ENCODE data around the gene C8G.

The C8G gene

DNA sequence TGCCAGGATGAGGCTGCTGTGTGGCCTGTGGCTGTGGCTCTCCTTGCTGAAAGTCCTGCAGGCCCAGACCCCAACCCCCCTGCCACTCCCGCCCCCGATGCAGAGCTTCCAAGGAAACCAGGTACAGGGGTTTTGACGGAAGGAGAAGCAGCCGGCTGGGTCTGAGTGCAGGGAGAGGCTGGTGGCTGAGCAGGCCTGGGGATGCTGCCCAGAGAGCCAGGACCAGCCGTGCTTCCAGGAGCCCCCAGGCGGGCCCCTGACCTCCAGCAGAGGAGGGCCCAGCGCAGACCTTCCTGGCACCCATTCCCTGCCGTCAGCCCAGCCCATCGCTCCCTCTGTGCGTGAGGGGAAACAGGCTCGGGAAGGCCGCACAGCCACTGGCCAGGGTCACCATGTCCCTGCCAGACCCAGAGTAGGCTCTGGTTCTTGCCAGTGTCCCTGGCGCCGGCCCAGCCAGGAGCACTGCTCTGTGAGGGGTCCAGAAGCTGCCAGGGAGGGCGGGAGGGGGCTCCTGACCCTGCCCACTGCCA lies 7.3 kb downstream of the C8G start:
- TF ChIP-seq LEF1 (IDR thresholded peaks at IDR 0.05; ENCODE audit: borderline replicate concordance), result no peak
- no peak for DNase-seq (ENCODE audit: extremely low spot score)
- ChIA-PET CTCF (no interaction called here), POLR2A (interaction anchor here (0.7 kb wide), 1 partner anchor 40 kb away, joined by 3 read pairs; no protein-coding TSS in a partner anchor)

DNA sequence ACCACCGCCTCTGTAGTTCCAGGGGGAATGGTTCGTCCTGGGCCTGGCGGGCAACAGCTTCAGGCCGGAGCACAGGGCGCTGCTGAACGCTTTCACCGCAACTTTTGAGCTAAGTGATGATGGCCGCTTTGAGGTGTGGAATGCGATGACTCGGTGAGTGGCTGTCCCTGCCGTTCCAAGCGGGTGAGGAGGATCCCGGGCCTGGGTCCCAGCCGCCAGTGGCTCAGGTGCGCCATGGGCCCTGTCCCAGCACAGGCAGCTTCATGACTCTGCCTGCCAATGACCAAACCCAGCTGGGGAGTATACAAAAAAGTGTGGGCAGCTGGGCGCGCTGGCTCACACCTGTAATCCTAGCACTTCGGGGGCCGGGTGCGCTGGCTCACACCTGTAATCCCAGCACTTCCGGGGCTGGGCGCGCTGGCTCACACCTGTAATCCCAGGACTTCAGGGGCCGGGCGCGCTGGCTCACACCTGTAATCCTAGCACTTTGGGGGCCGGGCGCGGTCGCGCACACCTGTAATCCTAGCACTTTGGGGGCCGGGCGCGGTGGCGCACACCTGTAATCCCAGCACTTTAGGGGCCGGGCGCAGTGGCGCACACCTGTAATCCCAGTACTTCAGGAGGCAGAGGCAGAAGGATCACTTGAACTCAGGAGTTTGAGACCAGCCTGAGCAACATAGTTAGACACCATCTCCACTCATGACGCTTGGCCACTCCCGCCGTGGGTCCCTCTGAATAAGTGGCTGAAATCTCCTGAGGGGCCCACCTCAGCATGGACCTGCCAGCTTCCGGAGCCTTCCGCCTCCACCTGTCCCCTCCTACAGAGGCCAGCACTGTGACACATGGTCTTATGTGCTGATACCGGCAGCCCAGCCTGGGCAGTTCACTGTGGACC lies 8.1 kb downstream of the C8G start:
- ChIA-PET CTCF (no interaction called here), POLR2A (interaction anchor here (0.7 kb wide), 1 partner anchor 39 kb away, joined by 3 read pairs; no protein-coding TSS in a partner anchor)
- DNase-seq (ENCODE audit: extremely low spot score), result no peak
- TF ChIP-seq L3MBTL2 (conservative IDR thresholded peaks at IDR 0.05) (no peak), SUZ12 (IDR thresholded peaks at IDR 0.05) (no peak), ARNT (IDR thresholded peaks at IDR 0.05) (no peak), TARDBP (IDR thresholded peaks at IDR 0.05) (no peak), FOXM1 (IDR thresholded peaks at IDR 0.05; ENCODE audit: borderline replicate concordance) (no peak), NFRKB (IDR thresholded peaks at IDR 0.05) (no peak), BHLHE40 (IDR thresholded peaks at IDR 0.05; ENCODE audit: borderline replicate concordance) (no peak), HDGF (IDR thresholded peaks at IDR 0.05; ENCODE audit: borderline replicate concordance) (no peak), ZNF384 (IDR thresholded peaks at IDR 0.05) (no peak), CTBP1 (IDR thresholded peaks at IDR 0.05; ENCODE audit: borderline replicate concordance) (no peak), SP1 (IDR thresholded peaks at IDR 0.05) (no peak)

GRCh38 chr9:136953771-136954269 lies 8.8 kb downstream of the C8G start:
- TF ChIP-seq HDGF (IDR thresholded peaks at IDR 0.05; ENCODE audit: borderline replicate concordance), result no peak
- TF ChIP-seq FOXA1 (IDR thresholded peaks at IDR 0.05), result no peak
- no peak for TF ChIP-seq L3MBTL2 (conservative IDR thresholded peaks at IDR 0.05)
- TF ChIP-seq ARNT (IDR thresholded peaks at IDR 0.05), result no peak
- TF ChIP-seq FOXK2 (IDR thresholded peaks at IDR 0.05), result no peak
- no peak for TF ChIP-seq SUZ12 (IDR thresholded peaks at IDR 0.05)
- no peak for TF ChIP-seq LEF1 (IDR thresholded peaks at IDR 0.05; ENCODE audit: borderline replicate concordance)
- no peak for TF ChIP-seq TARDBP (IDR thresholded peaks at IDR 0.05)
- no peak for TF ChIP-seq FOXM1 (IDR thresholded peaks at IDR 0.05; ENCODE audit: borderline replicate concordance)
- no peak for TF ChIP-seq NFRKB (IDR thresholded peaks at IDR 0.05)
- TF ChIP-seq BHLHE40 (IDR thresholded peaks at IDR 0.05; ENCODE audit: borderline replicate concordance), result no peak
- no peak for TF ChIP-seq ZNF384 (IDR thresholded peaks at IDR 0.05)
- no peak for TF ChIP-seq SP1 (IDR thresholded peaks at IDR 0.05)
- no peak for TF ChIP-seq PKNOX1 (IDR thresholded peaks at IDR 0.05)
- TF ChIP-seq ELF4 (IDR thresholded peaks at IDR 0.05), result no peak
- no peak for TF ChIP-seq CTBP1 (IDR thresholded peaks at IDR 0.05; ENCODE audit: borderline replicate concordance)
- ChIA-PET POLR2A (no interaction called here), CTCF (no interaction called here)
- DNase-seq (ENCODE audit: extremely low spot score), result no peak

- CTCF ChIA-PET, result no interaction called here
- no peak for TF ChIP-seq L3MBTL2 (conservative IDR thresholded peaks at IDR 0.05)
- TF ChIP-seq FOXK2 (IDR thresholded peaks at IDR 0.05), result no peak
- no peak for TF ChIP-seq CTBP1 (IDR thresholded peaks at IDR 0.05; ENCODE audit: borderline replicate concordance)
- no peak for TF ChIP-seq SP1 (IDR thresholded peaks at IDR 0.05)
- no peak for TF ChIP-seq PKNOX1 (IDR thresholded peaks at IDR 0.05)
- no peak for TF ChIP-seq FOXM1 (IDR thresholded peaks at IDR 0.05; ENCODE audit: borderline replicate concordance)
- TF ChIP-seq TARDBP (IDR thresholded peaks at IDR 0.05), result no peak
- TF ChIP-seq ARNT (IDR thresholded peaks at IDR 0.05), result no peak
- TF ChIP-seq BHLHE40 (IDR thresholded peaks at IDR 0.05; ENCODE audit: borderline replicate concordance), result no peak
- TF ChIP-seq ELF4 (IDR thresholded peaks at IDR 0.05), result no peak
- no peak for TF ChIP-seq NFRKB (IDR thresholded peaks at IDR 0.05)
- TF ChIP-seq ZNF384 (IDR thresholded peaks at IDR 0.05), result no peak
- no peak for TF ChIP-seq HDGF (IDR thresholded peaks at IDR 0.05; ENCODE audit: borderline replicate concordance)
- TF ChIP-seq LEF1 (IDR thresholded peaks at IDR 0.05; ENCODE audit: borderline replicate concordance), result no peak
- no peak for TF ChIP-seq FOXA1 (IDR thresholded peaks at IDR 0.05)
- no peak for TF ChIP-seq SUZ12 (IDR thresholded peaks at IDR 0.05)
- POLR2A ChIA-PET, result interaction anchor here (0.9 kb wide), 1 partner anchor 38 kb away, joined by 3 read pairs; the partner anchor contains the start of gene PAXX
- no peak for DNase-seq (ENCODE audit: extremely low spot score)
These were observed 9.4 kb downstream of the C8G start for GRCh38 chr9:136954270-136955083.

GRCh38 chr9:136955202-136955942 lies 10.3 kb downstream of the C8G start:
- ChIA-PET POLR2A (interaction anchor here (0.9 kb wide), 1 partner anchor 37 kb away, joined by 3 read pairs; the partner anchor contains the start of gene PAXX), CTCF (no interaction called here)
- no peak for DNase-seq (ENCODE audit: extremely low spot score)
- no peak for TF ChIP-seq L3MBTL2 (conservative IDR thresholded peaks at IDR 0.05)
- TF ChIP-seq PKNOX1 (IDR thresholded peaks at IDR 0.05), result no peak
- no peak for TF ChIP-seq CTBP1 (IDR thresholded peaks at IDR 0.05; ENCODE audit: borderline replicate concordance)
- no peak for TF ChIP-seq FOXK2 (IDR thresholded peaks at IDR 0.05)
- TF ChIP-seq ARNT (IDR thresholded peaks at IDR 0.05), result no peak
- no peak for TF ChIP-seq HDGF (IDR thresholded peaks at IDR 0.05; ENCODE audit: borderline replicate concordance)
- no peak for TF ChIP-seq FOXA1 (IDR thresholded peaks at IDR 0.05)
- no peak for TF ChIP-seq LEF1 (IDR thresholded peaks at IDR 0.05; ENCODE audit: borderline replicate concordance)
- TF ChIP-seq TARDBP (IDR thresholded peaks at IDR 0.05), result no peak
- TF ChIP-seq SUZ12 (IDR thresholded peaks at IDR 0.05), result no peak
- TF ChIP-seq ELF4 (IDR thresholded peaks at IDR 0.05), result no peak
- TF ChIP-seq FOXM1 (IDR thresholded peaks at IDR 0.05; ENCODE audit: borderline replicate concordance), result no peak
- no peak for TF ChIP-seq BHLHE40 (IDR thresholded peaks at IDR 0.05; ENCODE audit: borderline replicate concordance)
- TF ChIP-seq SP1 (IDR thresholded peaks at IDR 0.05), result no peak
- TF ChIP-seq ZNF384 (IDR thresholded peaks at IDR 0.05), result no peak
- TF ChIP-seq NFRKB (IDR thresholded peaks at IDR 0.05), result no peak

Data from HEK293T (cell line).